GM18861 (cell line): ENCODE data around the gene HNF1A.
"Not testable (repeated sequence)": the region's sequence is repeated elsewhere in the genome, so short reads cannot be mapped to it uniquely, and the experiment has no call there.

Source experiments
- ATAC-seq: cut with Tn5 transposase; IDR thresholded peaks from one replicate; pipeline ENCODE4 v1.9.1; 2021; ENCODE audit not compliant: unreplicated experiment

The HNF1A gene

DNA sequence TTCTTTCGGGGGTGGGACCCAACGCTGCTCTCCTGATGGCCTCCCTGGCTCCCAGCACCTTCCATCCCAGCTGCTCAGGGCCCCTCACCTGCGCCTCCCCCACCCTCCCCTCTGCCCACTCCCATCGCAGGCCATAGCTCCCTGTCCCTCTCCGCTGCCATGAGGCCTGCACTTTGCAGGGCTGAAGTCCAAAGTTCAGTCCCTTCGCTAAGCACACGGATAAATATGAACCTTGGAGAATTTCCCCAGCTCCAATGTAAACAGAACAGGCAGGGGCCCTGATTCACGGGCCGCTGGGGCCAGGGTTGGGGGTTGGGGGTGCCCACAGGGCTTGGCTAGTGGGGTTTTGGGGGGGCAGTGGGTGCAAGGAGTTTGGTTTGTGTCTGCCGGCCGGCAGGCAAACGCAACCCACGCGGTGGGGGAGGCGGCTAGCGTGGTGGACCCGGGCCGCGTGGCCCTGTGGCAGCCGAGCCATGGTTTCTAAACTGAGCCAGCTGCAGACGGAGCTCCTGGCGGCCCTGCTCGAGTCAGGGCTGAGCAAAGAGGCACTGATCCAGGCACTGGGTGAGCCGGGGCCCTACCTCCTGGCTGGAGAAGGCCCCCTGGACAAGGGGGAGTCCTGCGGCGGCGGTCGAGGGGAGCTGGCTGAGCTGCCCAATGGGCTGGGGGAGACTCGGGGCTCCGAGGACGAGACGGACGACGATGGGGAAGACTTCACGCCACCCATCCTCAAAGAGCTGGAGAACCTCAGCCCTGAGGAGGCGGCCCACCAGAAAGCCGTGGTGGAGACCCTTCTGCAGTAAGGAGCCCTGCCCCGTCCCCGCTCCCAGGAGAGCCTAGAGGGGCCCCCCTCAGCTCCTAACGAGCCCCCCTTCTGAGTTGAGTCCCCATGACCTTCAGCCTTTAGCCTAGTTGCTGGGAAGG lies at the start of gene HNF1A:
HNF1A (plus strand) TSS at position 248 of the 924 bp plus-strand sequence; CDS start at position 474, 226 bp downstream.
- ATAC-seq, result no peak

DNA sequence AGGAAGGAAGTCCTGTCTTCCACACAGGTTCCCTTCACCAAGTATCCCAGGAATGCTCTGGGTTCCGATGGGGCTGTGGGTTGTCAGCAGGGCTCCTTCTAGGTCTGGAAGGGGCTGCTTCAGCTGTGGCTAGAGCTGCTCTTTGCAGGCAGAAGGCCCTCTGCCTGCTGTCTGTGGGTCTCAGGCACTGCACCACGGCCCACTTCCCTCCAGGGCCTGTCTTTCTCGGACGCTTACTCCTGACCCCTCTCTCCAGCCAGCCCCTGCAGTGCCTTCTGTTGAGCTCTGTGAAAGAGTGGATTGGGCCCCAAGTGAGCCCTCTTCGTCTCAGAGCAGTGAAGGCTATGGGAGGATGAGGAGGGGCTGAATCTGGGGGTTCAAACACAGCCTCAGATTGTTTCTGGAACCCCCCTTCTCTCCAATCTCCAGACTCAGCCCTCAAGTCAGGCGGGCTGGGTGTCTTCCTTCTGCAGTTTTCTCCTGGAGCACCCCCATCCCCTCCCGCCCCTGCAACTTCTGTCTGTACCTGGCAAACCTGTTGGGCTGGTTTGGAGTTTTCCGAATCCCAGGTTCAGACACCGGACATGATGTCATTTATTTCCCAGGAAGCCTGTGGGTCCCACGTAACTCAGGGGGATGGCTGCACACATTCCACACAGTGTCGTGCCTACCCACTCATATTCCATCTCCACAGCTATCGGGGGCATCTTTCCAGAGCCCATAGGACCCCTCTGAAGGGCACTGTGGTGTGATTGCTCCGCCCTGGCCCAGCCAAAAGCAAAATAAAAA lies 49.3 kb upstream of the HNF1A start:
- no peak for ATAC-seq

GRCh38 chr12:120930032-120930431 lies 48.3 kb upstream of the HNF1A start:
- no peak for ATAC-seq

GRCh38 chr12:120932058-120932457 lies 46.3 kb upstream of the HNF1A start:
- ATAC-seq, result no peak

DNA sequence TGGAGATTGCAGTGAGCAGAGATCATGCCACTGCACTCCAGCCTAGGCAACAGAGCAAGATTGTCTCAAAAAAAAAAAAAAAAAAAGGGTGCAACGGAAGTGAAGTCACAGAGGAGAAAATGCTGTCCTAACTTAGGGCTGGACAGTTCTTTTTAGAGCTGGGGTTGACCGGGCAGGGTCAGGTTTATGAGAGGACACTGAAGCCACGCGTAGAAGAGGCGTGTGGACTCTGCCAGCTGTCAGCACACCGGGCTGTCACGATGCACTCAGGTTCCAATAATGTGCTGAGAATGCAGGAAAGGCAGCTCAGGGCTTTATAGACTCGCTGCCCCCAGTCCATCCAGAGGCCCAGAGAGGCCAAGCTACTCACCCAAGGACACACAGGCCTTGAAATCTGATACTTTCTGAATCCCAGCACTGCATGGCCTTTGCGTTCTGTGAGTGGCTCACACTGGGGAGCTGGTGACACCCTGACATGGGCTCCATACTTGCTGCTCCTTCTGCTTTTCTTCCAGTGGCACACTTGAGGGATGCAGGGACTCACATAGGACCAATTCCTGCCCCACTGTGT lies 45.3 kb upstream of the HNF1A start:
- no peak for ATAC-seq

- no peak for ATAC-seq
These were observed 44.6 kb upstream of the HNF1A start for GRCh38 chr12:120933786-120934185.

DNA sequence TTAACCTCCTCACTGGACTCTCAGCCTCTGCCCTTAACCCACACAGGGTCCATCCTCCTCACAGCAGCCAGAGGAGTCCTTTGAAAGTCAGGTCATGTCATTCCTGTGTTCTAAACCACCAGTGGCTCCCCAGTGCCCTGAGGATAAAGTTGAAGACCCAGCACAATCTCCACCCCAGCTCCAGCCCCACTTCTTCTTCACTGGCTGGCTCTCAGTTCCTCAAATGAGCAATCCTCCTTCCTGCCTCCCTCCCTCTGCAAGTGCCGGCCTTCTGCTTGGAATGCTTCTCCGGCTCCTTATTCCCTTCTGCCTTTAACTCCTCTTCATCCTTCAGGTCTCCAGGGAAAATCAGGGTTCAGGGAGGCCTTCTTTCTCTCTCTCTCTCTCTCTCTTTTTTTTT lies 42.1 kb upstream of the HNF1A start:
- no peak for ATAC-seq

GRCh38 chr12:120938496-120938895 lies 39.8 kb upstream of the HNF1A start:
- no peak for ATAC-seq

GRCh38 chr12:120939523-120939922 lies 38.8 kb upstream of the HNF1A start:
- ATAC-seq, result no peak

DNA sequence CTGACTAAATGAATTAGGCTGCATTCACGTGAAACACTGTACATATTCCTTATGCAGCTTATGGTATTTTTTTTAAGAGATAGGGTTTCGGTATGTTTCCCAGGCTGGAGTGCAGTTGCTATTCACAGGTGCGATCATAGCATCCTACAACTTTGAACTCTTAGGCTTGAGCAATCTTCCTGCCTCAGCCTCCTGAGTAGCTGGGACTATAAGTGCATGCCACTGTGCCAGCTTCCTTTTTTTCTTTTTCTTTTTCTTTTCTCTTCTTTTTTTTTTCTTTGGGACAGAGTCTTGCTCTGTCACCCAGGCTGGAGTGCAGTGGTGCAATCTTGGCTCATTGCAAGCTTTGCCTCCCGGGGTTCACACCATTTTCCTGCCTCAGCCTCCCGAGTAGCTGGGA lies 38.3 kb upstream of the HNF1A start:
- no peak for ATAC-seq

GRCh38 chr12:120940799-120941198 lies 37.5 kb upstream of the HNF1A start:
- ATAC-seq, result no peak

DNA sequence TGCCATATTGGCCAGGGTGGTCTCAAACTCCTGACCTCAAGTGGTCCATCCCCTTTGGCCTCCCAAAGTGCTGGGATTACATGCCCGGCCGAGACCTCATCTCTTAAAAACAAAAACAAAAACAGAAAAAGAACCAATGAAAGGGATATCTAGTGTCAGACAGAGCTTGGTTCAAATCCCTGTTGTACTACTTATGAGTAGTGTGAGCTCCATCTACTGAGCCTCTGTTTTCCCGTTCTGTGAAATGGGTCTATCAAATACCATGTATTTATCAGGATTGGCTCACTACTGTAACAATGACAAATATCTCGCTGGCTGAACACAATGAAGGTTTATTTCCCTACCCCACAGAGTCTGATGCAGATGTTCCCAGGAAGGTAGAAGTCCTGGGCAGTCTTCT lies 36.9 kb upstream of the HNF1A start:
- ATAC-seq, result no peak

DNA sequence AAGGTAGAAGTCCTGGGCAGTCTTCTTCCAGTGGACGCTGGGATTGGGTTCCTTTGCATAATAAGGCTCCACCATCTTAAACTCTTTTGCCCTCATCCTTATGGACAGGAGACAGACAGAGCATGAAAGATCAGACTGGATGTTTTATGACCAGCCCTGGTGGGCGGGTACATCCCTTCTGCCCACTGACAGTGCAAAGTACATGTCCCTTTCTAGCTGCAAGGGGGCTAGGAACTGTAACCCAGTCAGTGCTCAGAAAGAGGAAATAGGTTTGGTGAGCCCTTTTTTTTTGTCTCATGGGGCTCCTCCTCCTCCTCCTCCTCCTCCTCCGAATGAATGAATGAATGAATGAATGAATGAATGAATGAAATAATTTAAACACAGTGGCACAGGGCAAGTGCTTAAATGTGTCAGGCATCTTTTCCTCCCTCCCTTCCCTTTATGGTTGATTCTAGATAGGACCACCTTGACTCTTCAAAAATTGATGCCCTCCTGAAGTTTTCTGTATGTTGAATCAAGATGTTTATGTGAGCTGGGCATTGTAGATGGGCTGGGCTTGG lies 36.4 kb upstream of the HNF1A start:
- ATAC-seq, result no peak

- ATAC-seq, result no peak
These were observed 34.9 kb upstream of the HNF1A start for GRCh38 chr12:120943482-120943881.

- no peak for ATAC-seq
These were observed 33.6 kb upstream of the HNF1A start for GRCh38 chr12:120944645-120945217.

DNA sequence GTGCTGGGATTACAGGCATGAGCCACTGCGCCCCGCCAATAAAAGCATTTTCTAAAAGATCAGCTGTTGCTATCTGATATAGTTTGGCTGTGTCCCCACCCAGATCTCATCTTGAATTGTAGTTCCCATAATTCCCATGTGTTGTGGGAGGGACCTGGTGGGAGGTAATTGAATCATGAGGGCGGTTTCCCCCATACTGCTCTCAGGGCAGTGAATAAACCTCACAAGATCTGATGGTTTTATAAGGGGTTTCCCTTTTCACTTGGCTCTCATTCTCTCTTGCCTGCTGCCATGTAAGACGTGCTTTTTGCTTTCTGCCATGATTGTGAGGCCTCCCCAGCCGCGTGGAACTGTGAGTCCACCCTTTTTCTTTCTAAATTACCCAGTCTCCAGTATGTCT lies 32.8 kb upstream of the HNF1A start:
- not testable (repeated sequence) for ATAC-seq

DNA sequence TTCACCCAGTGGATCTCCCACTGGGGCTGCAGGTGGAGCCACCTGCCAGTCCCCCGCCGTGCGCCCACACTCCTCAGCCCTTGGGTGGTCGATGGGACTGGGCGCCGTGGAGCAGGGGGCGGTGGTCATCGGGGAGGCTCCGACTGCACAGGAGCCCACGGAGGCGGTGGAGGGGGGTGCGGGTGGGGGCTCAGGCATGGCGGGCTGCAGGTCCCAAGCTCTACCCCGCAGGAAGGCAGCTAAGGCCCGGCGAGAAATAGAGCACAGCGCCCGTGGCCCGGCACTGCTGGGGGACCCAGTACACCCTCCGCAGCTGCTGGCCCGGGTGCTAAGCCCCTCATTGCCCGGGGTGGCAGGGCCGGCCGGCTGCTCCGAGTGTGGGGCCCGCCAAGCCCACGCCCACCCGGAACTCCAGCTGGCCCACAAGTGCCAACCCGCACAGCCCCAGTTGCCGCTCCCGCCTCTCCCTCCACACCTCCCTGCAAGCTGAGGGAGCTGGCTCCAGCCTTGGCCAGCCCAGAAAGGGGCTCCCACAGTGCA lies 28.0 kb upstream of the HNF1A start:
- ATAC-seq, result not testable (repeated sequence)

- no peak for ATAC-seq
These were observed 27.5 kb upstream of the HNF1A start for GRCh38 chr12:120950807-120951206.

- ATAC-seq, result no peak
These were observed 23.1 kb upstream of the HNF1A start for GRCh38 chr12:120955232-120955631.

GRCh38 chr12:120956579-120957300 lies 21.6 kb upstream of the HNF1A start:
- no peak for ATAC-seq
